Measurements from ENCODE around the gene PPARG. TPM values are rescaled to one million over a fixed set of nuclear protein-coding genes. Genes with fewer than 3 reads are reported as not detected.
"Not testable (repeated sequence)": the region's sequence is repeated elsewhere in the genome, so short reads cannot be mapped to it uniquely, and the experiment has no call there.

PPARG gene
- total RNA-seq, 2 donors from 2014 or later: 7.0 to 12.9 TPM

- intact Hi-C loops (cut with DNase I): no loop called here
- Histone ChIP-seq H3K4me3 (no peak overlapping the region), H3K4me1 (replicated peaks) (no peaks in the 10 kb centered on the region), H3K9me3 (no peaks in the 10 kb centered on the region), H3K27ac (no peak overlapping the region), H3K36me3 (no peaks in the 10 kb centered on the region), H3K27me3 (replicated peaks; ENCODE audit: insufficient read depth) (no peaks in the 10 kb centered on the region)
- no peak for TF ChIP-seq POLR2A (IDR thresholded peaks at IDR 0.05)
- no peak for TF ChIP-seq POLR2AphosphoS5 (IDR thresholded peaks at IDR 0.05)
- TF ChIP-seq CTCF (IDR thresholded peaks at IDR 0.05): no peak
- WGBS: 73% methylated on average over 6 of the region's 6 CpGs
- no peak for DNase-seq (ENCODE audit: low spot score)
Measured at GRCh38 chr3:12454076-12454815, 165.4 kb downstream of the PPARG start.

- no peaks in the 10 kb centered on the region for H3K36me3 ChIP-seq
- TF ChIP-seq POLR2AphosphoS5 (IDR thresholded peaks at IDR 0.05): no peak
- TF ChIP-seq POLR2A (IDR thresholded peaks at IDR 0.05): no peak
- no peak for TF ChIP-seq CTCF (IDR thresholded peaks at IDR 0.05)
- H3K4me3 ChIP-seq: no peak overlapping the region
- no peak for DNase-seq (ENCODE audit: low spot score)
- WGBS: 91% methylated on average over 2 of the region's 2 CpGs
- intact Hi-C loops (cut with DNase I): no loop called here
- H3K9me3 ChIP-seq: no peaks in the 10 kb centered on the region
- H3K4me1 ChIP-seq (replicated peaks): no peaks in the 10 kb centered on the region
- no peak overlapping the region for H3K27ac ChIP-seq
- no peaks in the 10 kb centered on the region for H3K27me3 ChIP-seq (replicated peaks; ENCODE audit: insufficient read depth)
Measured at GRCh38 chr3:12454816-12455121, 165.9 kb downstream of the PPARG start.

- intact Hi-C loops (cut with DNase I): no loop called here
- H3K36me3 ChIP-seq: no peaks in the 10 kb centered on the region
- WGBS: 93% methylated on average over 7 of the region's 7 CpGs
- no peak overlapping the region for H3K27ac ChIP-seq
- H3K27me3 ChIP-seq (replicated peaks; ENCODE audit: insufficient read depth): no peaks in the 10 kb centered on the region
- TF ChIP-seq CTCF (IDR thresholded peaks at IDR 0.05): no peak
- TF ChIP-seq POLR2AphosphoS5 (IDR thresholded peaks at IDR 0.05): no peak
- no peak for TF ChIP-seq POLR2A (IDR thresholded peaks at IDR 0.05)
- DNase-seq (ENCODE audit: low spot score): no peak
- no peaks in the 10 kb centered on the region for H3K9me3 ChIP-seq
- no peaks in the 10 kb centered on the region for H3K4me1 ChIP-seq (replicated peaks)
- no peak overlapping the region for H3K4me3 ChIP-seq
Measured at GRCh38 chr3:12455740-12456139, 166.9 kb downstream of the PPARG start.

- Histone ChIP-seq H3K36me3 (no peaks in the 10 kb centered on the region), H3K4me3 (no peak overlapping the region), H3K27ac (no peak overlapping the region), H3K27me3 (replicated peaks; ENCODE audit: insufficient read depth) (no peaks in the 10 kb centered on the region), H3K9me3 (no peaks in the 10 kb centered on the region), H3K4me1 (replicated peaks) (no peaks in the 10 kb centered on the region)
- 83% methylated on average over 3 of the region's 3 CpGs for WGBS
- DNase-seq (ENCODE audit: low spot score): no peak
- intact Hi-C loops (cut with DNase I): no loop called here
- no peak for TF ChIP-seq POLR2AphosphoS5 (IDR thresholded peaks at IDR 0.05)
- TF ChIP-seq CTCF (IDR thresholded peaks at IDR 0.05): no peak
- TF ChIP-seq POLR2A (IDR thresholded peaks at IDR 0.05): no peak
Measured at GRCh38 chr3:12456441-12456840, 167.6 kb downstream of the PPARG start.

- H3K4me1 ChIP-seq (replicated peaks); H3K27me3 ChIP-seq (replicated peaks; ENCODE audit: insufficient read depth); intact Hi-C loops (cut with DNase I); H3K9me3 ChIP-seq; DNase-seq (ENCODE audit: low spot score); H3K36me3 ChIP-seq; H3K27ac ChIP-seq; H3K4me3 ChIP-seq: not testable (repeated sequence)
- WGBS: 93% methylated on average over 4 of the region's 4 CpGs
Measured at GRCh38 chr3:12457380-12457779, 168.5 kb downstream of the PPARG start.
